ENCODE results near the gene EFCAB13. TPM values are rescaled to one million over a fixed set of nuclear protein-coding genes. Genes with fewer than 3 reads are reported as not detected.
"Not testable (repeated sequence)": the region's sequence is repeated elsewhere in the genome, so short reads cannot be mapped to it uniquely, and the experiment has no call there.

Gene EFCAB13
- total RNA-seq, 1 donor, result 3.9 TPM

DNA sequence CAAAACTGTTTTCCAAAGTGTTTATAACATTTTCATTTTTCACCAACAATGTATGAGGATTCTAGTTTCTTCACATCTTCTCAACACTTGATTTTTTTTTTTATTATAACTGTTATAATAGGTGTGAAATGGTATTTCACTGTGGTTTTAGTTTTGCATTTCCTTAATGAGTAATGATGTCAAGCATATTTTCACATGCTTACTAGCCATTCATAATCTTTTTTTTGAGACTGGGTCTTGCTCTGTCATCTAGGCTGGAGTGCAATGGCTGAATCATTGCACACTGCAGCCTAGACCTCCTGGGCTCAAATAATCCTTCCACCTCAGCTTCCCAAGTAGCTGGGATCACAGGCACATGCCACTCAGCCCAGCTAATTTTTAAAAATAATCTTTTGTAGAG lies 65.1 kb downstream of the EFCAB13 start:
- H3K4me3 ChIP-seq (ENCODE audit: low read depth, low read length), result no peak overlapping the region
- TF ChIP-seq, protein P1, sequence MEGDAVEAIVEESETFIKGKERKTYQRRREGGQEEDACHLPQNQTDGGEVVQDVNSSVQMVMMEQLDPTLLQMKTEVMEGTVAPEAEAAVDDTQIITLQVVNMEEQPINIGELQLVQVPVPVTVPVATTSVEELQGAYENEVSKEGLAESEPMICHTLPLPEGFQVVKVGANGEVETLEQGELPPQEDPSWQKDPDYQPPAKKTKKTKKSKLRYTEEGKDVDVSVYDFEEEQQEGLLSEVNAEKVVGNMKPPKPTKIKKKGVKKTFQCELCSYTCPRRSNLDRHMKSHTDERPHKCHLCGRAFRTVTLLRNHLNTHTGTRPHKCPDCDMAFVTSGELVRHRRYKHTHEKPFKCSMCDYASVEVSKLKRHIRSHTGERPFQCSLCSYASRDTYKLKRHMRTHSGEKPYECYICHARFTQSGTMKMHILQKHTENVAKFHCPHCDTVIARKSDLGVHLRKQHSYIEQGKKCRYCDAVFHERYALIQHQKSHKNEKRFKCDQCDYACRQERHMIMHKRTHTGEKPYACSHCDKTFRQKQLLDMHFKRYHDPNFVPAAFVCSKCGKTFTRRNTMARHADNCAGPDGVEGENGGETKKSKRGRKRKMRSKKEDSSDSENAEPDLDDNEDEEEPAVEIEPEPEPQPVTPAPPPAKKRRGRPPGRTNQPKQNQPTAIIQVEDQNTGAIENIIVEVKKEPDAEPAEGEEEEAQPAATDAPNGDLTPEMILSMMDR (IDR thresholded peaks at IDR 0.05; ENCODE audit: insufficient read depth, low read depth, low read length), result no peak
- no peak for DNase-seq (ENCODE audit: low read depth)

DNA sequence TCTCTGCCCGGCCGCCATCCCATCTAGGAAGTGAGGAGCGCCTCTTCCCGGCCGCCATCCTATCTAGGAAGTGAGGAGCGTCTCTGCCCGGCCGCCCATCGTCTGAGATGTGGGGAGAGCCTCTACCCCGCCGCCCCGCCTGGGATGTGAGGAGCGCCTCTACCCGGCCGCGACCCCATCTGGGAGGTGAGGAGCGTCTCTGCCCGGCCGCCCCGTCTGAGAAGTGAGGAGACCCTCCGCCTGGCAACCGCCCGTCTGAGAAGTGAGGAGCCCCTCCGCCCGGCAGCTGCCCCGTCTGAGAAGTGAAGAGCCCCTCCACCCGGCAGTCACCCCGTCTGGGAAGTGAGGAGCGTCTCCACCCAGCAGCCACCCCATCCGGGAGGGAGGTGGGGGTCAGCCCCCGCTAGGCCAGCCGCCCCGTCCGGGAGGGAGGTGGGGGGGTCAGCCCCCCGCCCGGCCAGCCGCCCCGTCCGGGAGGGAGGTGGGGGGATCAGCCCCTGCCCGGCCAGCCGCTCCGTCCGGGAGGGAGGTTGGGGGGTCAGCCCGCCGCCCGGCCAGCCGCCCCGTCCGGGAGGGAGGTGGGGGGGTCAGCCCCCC lies 73.9 kb downstream of the EFCAB13 start:
- DNase-seq (ENCODE audit: low read depth); H3K4me3 ChIP-seq (ENCODE audit: low read depth, low read length): not testable (repeated sequence)

DNA sequence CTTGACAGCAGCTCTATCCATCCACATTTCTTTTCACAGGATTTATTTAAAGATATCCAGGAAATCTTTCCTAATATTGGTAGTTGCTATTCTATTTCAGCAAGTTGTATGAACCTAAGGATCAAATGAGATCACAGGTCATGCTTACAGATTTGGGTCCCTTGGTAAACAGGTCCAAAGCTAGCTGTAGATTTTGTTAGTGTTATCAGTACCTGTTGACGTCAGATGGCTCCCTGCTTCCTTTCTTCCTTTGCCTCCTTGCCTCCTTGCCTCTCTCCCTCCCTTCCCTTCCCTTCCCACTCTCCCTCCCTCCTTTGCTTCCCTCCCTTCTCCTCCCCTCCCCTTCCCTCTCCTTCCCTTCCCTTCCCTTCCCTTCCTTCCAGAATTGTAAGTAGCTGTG lies 76.6 kb downstream of the EFCAB13 start:
- TF ChIP-seq, protein P1 (IDR thresholded peaks at IDR 0.05; ENCODE audit: insufficient read depth, low read depth, low read length), result no peak
- DNase-seq (ENCODE audit: low read depth), result no peak
- H3K4me3 ChIP-seq (ENCODE audit: low read depth, low read length), result no peak overlapping the region

DNA sequence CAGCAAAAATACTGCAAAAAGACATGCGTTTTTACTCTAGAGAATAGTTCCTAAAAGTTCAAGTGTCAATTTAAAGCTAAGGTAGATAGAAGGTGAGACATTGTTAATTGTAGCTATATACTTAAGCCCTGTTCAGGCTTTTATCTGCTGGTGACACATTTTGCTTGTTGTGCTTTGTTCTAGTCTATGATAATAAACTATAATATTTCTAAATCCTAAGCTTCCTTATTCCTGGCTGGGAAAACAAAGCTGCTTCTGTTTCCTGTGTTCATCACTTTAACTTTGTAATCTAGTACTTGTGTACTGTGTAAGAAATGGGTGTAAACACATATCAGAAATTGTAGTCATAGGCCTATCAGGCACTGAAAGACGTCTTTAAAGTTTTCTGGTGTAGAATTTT lies 77.3 kb downstream of the EFCAB13 start:
- H3K4me3 ChIP-seq (ENCODE audit: low read depth, low read length), result no peak overlapping the region
- no peak for DNase-seq (ENCODE audit: low read depth)
- TF ChIP-seq, protein P1 (IDR thresholded peaks at IDR 0.05; ENCODE audit: insufficient read depth, low read depth, low read length), result no peak

DNA sequence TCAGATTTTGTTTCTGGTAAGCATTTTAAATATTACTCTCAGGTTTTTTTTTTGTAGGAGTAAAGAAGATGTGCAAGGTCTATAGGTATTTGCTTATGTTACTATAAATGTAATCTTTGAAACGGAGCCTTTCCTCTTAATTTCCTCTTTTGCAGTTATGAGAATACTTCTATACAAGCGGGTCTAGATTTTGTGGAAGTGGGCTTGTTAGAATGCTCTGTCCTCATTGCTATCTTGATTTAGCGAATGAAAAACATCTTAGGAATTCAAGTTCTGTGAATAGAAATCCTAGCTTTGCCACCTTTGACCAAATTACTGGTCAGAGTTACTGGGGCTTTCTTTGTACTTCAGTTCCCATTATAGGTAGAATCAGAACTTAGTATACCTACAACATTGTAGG lies 80.3 kb downstream of the EFCAB13 start:
- TF ChIP-seq, protein P1 (IDR thresholded peaks at IDR 0.05; ENCODE audit: insufficient read depth, low read depth, low read length), result no peak
- H3K4me3 ChIP-seq (ENCODE audit: low read depth, low read length), result no peak overlapping the region
- DNase-seq (ENCODE audit: low read depth), result no peak

DNA sequence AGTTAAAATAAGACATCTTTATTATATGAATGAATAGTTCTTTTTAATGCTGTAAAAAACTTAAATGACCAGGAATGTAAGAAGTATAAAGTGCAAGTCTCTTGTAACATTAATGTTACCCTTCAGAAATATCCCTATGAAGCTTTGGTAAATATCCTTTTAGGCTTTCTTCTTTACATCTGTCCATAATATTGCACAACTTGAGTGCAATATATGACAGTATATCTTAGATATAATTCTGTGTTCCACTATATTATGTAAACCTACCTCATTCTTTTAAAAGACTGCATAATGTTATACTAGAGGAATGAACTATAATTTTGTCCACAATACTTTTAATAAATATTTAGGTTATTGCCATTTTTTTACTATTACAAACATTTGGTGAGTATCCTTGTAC lies 81.1 kb downstream of the EFCAB13 start:
- TF ChIP-seq, protein P1 (IDR thresholded peaks at IDR 0.05; ENCODE audit: insufficient read depth, low read depth, low read length), result no peak
- no peak for DNase-seq (ENCODE audit: low read depth)
- H3K4me3 ChIP-seq (ENCODE audit: low read depth, low read length), result no peak overlapping the region

DNA sequence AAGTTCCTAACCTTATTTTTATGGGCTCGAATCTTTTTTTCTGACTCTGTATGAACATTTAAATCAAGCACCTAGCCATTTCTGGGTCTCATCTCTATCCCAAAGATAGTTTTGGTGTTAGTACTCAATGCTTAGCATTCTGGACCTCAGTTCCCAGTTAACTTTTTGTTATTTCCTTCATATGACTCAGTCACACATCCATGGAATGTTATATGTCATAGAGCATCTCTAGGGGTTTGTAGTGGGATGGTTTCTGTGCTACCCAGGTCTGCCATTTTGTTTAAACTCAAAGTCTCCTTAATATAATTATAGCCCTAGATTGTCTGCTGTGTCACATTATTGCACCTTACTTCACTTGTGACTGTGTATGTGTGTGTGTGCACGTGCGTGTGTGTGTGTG lies 90.1 kb downstream of the EFCAB13 start:
- TF ChIP-seq, protein P1 (IDR thresholded peaks at IDR 0.05; ENCODE audit: insufficient read depth, low read depth, low read length), result no peak
- no peak for DNase-seq (ENCODE audit: low read depth)

More for the DNA sequence above, 90.1 kb downstream of the EFCAB13 start:
- H3K4me3 ChIP-seq (ENCODE audit: low read depth, low read length), result no peak overlapping the region

Data from fibroblast of villous mesenchyme (primary cell).